SK-N-SH (cell line): ENCODE results near the gene ZNF148.

Experiments used
- EZH2phosphoT487 ChIP-seq: fragments of 200-600 bp; sonication (generic); IDR thresholded peaks from 2 replicates; pipeline ENCODE4 v1.6.1; 2017; ENCODE audit warnings: low read depth, mixed run types, mild to moderate bottlenecking, antibody characterized with exemption, moderate library complexity, borderline replicate concordance
- GABPA ChIP-seq: IDR thresholded peaks from 2 replicates; pipeline ENCODE4 v1.4.0; 2012; ENCODE audit warnings: low read depth, mild to moderate bottlenecking
- MAX ChIP-seq: IDR thresholded peaks from 2 replicates; pipeline ENCODE4 v1.4.0; 2012; ENCODE audit warnings: low read depth
- RAD21 ChIP-seq: IDR thresholded peaks from 2 replicates; pipeline ENCODE4 v1.6.1; 2012; ENCODE audit warnings: mild to moderate bottlenecking, low read length
- TF ChIP-seq, protein P1 (sequence below): fragments of 200-600 bp; sonication (generic); IDR thresholded peaks from 2 replicates; pipeline ENCODE4 v1.6.1; 2017; ENCODE audit warnings: antibody characterized with exemption, mild to moderate bottlenecking, moderate library complexity

- TF ChIP-seq, protein P1, sequence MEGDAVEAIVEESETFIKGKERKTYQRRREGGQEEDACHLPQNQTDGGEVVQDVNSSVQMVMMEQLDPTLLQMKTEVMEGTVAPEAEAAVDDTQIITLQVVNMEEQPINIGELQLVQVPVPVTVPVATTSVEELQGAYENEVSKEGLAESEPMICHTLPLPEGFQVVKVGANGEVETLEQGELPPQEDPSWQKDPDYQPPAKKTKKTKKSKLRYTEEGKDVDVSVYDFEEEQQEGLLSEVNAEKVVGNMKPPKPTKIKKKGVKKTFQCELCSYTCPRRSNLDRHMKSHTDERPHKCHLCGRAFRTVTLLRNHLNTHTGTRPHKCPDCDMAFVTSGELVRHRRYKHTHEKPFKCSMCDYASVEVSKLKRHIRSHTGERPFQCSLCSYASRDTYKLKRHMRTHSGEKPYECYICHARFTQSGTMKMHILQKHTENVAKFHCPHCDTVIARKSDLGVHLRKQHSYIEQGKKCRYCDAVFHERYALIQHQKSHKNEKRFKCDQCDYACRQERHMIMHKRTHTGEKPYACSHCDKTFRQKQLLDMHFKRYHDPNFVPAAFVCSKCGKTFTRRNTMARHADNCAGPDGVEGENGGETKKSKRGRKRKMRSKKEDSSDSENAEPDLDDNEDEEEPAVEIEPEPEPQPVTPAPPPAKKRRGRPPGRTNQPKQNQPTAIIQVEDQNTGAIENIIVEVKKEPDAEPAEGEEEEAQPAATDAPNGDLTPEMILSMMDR: no peak
- no peak for TF ChIP-seq EZH2phosphoT487
- no peak for TF ChIP-seq RAD21
- TF ChIP-seq GABPA: no peak
- no peak for TF ChIP-seq MAX
These were observed 85.6 kb downstream of the ZNF148 start for GRCh38 chr3:125289429-125289981.
